B cell (primary cell): ENCODE measurements around the gene KSR2.

Source experiments
- CTCF ChIP-seq: fragments of 200-600 bp; IDR thresholded peaks from one replicate; pipeline ENCODE4 v1.8.0; 2022; ENCODE audit warnings: antibody characterized with exemption, mild to moderate bottlenecking
- EZH2 ChIP-seq: IDR thresholded peaks from 2 replicates; pipeline ENCODE4 v1.6.1; 2012; ENCODE audit warnings: borderline replicate concordance, low read depth, mild to moderate bottlenecking, moderate library complexity, low read length; ENCODE audit not compliant: insufficient read depth, poor library complexity, severe bottlenecking

GRCh38 chr12:117580015-117580717 is 388.6 kb downstream of the KSR2 start:
- TF ChIP-seq CTCF (no peak), EZH2 (no peak)
